HG02571 (cell line): ENCODE results near the gene ATP11B.

Source experiments
- ATAC-seq: cut with Tn5 transposase; IDR thresholded peaks from one replicate; pipeline ENCODE4 v1.9.1; 2021; ENCODE audit warnings: mild to moderate bottlenecking, moderate library complexity; ENCODE audit not compliant: unreplicated experiment

The ATP11B gene

DNA sequence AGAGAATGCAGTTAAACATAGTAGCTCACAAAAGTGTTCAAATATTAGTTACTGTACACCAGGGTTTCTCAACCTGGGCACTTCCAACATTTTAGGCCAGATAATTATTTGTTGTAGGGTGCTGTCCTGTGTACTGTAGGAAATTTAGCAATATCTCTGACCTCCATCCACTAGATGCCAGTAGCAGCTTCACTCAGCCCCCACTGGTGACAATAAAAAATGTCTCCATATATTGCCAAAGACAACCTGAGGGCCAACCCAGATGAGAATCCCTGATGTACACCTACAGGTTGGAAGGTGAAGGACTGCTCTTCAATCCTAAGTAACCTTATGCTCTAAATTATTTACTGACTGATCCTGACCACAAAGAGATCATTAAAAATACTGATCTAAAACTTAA lies 154.6 kb downstream of the ATP11B start:
- no peak for ATAC-seq

DNA sequence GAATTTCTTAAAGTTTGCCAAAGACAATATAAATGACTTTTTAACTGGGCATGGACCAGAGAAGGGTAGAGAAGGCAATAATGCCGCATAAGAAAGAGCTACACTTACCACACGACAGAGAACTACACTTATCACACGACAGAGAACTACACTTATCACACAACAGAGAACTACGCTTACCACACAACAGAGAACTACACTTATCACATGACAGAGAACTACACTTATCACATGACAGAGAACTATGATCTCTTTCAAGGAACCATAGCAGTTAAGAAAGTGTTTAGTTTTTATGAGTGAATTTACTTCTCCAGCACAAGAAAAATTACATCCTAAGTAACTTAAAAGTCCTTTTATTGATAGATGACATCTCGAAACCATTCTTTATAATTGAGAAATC lies 155.0 kb downstream of the ATP11B start:
- no peak for ATAC-seq

DNA sequence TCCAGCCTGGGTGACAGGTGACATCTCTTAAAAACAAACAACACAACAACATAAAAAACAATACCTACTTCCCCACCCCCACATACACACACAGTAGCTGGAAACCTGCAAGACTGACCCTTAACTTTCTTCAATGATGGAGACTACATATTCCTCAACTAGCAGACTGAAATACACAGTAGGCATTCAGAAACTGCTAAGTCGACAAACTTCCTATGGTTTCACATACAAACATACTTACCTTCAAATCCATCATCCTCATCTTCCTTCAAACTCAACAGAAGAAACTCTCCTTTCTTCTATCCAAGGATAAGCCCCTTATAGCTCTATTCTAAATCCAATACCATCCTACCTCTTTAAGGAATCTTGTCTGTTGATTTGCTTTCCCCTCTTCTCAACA lies 156.4 kb downstream of the ATP11B start:
- no peak for ATAC-seq

DNA sequence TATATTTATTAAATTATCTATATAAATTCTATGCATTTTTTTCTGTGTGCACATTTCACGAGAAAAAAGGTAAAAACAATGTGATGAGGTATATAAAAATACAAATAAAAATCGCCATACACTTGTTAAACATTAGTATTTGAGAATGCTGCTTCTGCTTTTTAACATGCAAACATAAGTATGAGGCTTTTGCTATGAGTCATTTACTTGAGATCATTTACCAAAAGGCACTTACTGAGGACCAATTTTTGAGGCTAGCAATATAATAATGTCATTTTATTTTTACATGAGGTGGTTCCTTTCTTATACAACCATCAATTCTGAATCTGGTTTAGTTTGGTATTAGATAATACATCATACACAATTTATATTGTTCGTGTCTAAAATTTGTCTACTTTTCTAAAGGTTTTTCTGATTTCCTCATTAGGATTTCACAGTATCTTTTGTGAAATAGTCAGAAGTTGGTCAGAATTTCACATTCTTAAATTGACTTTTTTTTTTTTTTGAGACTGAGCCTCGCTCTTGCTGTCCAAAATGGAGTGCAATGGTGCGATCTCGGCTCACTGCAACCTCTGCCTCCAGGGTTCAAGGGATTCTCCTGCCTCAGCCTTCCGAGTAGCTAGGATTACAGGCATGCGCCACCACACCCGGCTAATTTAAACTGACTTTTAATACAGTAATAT lies 161.4 kb downstream of the ATP11B start:
- ATAC-seq, result no peak

DNA sequence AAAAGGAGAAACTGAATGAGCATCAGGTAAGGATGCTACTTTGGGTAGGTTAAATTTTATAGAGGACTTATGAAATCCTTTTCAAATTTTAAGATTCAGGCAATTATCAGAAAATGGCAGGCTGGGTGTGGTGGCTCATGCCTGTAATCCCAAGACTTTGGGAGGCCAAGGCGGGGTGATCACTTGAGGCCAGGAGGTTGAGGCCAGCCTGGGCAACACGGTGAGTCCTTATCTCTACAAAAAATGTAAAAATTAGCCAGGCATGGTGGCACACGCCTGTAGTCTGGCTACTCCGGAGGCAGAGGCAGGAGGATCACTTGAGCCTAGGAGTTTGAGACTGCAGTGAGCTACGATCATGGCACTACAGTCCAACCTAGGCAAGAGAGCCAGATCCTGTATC lies 163.9 kb downstream of the ATP11B start:
- ATAC-seq, result no peak

DNA sequence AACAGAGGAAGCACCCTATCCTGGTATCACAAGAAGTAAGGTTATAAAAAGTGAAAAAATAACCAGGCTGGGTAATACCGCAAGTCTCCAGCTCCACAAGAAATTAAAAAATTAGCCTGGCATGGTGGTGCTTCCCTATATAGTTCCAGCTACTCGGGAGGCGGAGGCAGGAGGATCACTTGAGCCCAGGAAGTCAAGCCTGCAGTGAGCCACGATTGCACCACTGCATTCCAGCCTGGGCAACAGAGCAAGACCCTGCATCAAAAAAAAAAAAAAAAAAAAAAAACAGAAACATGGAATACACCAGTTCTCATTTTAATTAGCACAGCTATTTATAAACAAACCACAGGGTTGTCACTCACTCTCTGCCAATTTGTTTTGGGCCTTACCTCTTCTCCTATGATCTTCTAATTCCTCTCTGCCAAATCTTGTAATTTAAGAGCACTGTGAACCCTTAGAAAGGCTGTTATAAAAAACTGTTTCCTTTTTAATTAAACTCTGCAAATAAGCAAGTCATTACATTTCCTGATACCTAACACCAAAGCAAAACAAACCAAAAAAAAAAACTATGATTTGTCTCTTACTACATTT lies 164.5 kb downstream of the ATP11B start:
- no peak for ATAC-seq

DNA sequence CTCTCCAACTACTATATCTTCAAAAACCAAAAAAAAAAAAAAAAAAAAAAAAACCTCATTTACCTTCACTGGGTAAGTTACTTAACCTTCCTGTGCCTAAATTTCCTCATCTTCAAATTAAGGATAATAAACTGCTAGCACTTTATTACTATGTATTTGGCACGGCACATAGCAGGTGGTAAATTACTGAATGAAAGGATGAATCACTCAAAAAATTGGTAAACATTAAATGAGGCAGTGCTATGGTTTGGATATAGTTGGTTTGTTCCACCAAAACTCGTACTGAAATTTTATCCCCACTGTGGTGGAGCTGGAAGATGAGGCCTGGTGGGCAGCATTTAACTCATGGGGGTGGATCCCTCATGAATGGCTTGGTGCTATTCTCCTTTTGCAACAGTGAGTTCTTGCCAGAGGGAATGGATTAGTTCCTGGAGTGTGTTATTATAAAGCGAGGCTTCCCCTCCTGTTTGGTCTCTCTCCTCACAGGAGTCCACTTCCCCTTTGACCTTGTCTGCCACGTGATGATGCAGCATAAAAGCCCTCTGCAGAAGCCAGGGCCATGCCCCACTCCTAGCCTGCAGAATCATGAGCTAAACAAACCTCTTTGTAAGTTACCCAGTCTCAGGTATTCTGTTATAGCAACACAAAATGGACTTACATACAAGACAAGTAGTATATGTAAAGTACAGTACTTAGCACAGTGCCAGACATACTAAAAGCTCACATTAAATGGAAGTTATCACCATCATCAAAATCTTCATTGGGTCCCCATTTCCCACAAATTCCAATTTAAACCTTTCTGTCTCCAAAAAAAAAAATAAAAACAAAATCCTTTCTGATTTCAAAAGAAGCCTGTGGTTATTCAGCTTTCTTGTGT lies 166.4 kb downstream of the ATP11B start:
- no peak for ATAC-seq

DNA sequence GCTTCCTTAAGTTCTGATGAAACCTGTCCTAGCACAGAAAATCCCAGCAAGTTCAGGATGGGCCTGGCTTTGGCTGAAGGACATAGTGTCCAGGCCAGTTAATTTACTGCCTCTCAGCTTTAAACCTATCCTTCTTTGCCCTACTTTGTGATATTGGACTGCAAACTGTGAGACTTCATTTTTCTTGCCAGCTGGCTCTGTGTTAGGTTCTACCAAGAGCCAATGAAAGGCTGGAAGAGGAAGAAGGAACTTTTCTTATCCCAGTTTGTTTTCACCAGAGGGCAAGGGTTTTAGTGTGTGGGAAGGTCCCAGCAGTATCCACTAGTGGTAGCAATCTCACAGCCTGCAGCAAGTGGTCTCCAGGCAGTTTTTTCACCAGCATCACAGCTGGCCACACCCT lies 168.9 kb downstream of the ATP11B start:
- ATAC-seq, result no peak

DNA sequence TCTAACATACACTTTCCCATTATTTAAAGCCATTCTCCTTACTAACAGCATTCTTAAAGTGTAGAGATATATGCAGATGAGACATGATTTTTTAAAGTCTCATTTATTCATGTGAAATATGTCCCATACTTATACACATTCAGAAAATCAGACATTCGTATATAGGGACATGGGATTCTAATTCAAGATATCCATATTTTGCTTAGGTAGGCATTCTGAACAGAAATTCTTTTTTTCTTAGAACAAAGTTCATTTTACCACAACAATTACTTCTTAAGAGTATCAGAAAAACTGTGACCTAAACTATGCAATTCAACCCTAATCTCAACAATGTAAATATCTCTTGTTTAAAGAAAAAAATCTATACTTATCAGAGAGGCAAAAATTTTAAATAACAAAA lies 170.9 kb downstream of the ATP11B start:
- ATAC-seq, result no peak

DNA sequence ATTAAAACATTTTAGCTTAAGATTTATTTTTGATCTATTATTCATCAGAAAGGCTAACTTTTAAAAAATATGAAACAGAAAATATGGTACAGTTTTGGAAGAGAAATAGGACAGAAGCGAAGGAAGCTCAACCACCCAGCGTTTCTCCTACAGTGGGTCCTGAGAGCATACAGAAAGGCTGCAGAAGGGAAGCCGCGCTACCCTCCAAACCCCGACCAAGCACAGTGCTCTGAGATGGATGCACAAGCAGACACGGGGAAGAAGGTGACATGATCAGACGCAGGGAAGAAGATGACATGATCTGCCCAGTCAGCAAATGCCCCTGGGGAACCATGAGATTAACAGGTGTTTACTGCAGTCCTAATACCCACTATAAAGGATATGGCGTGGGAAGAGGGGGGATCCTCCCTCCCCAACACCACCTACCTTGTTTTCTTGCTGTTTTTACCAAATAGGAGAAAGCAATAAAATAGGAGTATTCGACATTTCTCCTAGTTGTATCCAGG lies 172.6 kb downstream of the ATP11B start:
- ATAC-seq, result no peak

DNA sequence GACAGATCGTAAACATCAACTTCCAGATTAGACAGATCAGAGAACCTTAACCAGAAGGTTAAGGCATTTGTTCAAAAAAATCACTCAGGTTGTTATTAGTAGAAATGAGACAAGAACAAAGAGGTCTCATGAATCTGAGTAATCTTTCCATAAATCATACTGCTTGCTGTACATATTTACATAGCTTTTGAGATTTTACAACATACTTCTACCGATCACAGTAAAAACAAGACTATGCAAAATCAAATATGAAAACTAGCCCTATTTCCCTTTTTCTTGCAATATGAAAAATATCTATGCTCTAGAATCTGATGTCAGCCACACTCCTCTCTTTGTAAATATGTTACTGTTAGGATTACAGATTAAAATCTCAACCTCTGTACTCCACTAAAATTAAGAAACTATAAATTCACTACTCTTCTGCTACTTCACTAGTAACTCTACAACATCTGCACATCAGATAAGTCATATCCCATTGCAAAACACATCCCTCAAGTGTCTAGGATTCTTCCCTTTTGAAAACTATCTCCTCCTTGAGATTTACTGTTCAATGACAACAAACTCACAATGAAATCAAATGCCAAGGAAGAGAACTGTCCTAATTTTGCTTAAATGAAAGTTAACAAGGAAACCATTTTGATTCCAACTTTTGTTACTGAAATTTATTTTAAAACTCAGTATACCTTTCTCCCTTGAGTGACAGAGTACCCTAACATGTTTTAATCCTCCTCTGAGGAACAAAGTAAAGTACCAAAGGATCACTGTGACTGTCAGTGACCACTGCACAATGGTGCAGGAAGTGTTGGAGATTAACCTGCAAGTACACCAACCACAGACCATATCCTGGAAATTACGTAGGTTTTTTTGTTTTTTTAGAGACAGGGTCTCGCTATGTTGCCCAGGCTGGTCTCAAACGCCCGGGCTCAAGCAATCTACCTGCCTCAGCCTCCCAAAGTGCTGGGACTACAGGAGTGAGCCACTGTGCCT lies 174.2 kb downstream of the ATP11B start:
- peak; percentile 48 for ATAC-seq

DNA sequence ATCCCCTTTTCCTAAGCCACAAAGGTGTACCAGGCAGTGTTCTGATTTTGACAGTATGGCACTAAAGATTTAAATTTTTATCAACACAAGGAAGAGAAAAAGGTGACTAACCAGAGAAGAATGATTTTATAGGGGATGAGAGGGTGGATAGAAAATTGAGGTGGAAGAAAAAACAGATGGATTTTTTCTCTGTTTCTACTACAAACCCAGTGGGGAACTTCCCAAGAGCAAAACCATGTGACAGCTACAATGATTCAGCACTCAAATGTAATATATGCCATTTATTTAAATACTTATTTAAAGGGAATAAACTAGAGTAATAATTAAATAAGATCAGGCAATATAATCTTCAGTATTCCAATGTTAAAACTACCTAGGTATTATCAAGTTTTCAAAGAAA lies 176.0 kb downstream of the ATP11B start:
- ATAC-seq, result no peak

DNA sequence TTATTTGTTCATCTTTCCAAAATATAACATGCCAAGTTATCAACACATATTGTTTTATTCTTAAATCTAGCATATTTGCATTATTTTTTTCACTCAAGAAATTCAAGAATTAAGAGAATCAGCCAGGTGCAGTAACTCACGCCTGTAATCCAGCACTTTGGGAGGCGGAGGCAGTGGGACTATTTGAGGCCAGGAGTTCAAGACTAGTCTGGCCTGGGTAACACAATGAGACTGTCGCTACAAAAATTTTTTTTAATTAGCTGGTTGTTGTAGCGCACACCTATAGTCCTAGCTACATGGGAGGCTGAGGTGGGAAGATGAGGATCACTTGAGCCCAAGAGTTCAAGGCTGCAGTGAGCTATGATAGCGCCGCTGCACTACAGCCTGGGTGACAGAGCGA lies 176.5 kb downstream of the ATP11B start:
- ATAC-seq, result no peak

DNA sequence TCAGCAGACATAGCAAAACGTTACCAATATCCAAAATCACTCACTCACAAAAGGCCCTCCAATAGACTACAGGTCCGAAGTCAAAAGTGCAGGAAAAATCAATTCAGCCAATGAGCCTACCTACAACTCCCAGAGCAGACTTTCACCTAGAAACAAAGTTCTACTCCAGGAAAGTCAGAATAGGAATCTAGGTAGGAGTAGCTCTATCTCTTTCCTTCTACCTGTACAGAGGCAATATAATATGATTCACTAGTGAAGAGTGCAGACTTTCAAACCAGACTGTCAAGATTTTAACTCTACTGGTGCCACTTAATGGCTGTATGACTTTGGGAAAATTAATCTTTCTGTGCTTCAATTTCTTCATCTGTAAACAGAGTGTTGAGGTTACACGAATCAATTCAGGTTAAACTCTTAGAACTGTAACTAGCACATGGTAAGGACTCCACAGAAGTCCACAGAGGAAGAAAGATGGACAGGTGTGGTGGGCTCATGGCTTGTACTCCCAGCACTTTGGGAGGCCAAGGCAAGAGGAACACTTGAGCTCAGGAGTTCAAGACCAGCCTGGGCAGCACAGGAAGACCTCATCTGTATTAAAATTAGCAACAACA lies 177.6 kb downstream of the ATP11B start:
- ATAC-seq, result no peak
